ENCODE data around the gene VPS8.
A peak's percentile ranks its signal among the peaks of the same experiment; 100 is the strongest.

The VPS8 gene

GRCh38 chr3:184811999-184812661, at the start of gene VPS8:
Gene VPS8 (plus strand): TSS chr3:184812166. CDS start chr3:184824633, 12,467 bp downstream.
- DNase-seq (ENCODE audit: low read depth in 2 of 2), result peak; percentile 93

DNA sequence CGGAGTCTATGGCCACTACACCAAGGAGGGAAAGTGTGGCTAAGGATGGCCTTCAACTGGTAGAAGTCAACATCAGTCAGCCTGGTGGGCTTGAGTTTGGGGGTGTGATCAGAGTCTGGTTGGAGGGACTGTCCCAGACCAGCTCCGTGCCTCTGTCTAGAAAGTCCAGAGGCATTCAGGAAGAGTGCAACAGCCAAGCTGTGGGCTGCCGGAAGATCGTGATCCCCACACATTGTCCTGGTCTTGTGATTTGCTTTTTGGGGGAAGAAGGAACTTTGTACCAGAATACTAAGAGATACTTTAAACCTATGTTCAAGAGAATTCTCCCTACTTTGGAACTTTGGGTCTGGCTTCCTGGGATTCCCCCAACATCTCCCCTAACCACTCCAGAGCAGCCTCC, 47.8 kb upstream of the VPS8 start:
- DNase-seq (ENCODE audit: low read depth in 2 of 2), result no peak

DNA sequence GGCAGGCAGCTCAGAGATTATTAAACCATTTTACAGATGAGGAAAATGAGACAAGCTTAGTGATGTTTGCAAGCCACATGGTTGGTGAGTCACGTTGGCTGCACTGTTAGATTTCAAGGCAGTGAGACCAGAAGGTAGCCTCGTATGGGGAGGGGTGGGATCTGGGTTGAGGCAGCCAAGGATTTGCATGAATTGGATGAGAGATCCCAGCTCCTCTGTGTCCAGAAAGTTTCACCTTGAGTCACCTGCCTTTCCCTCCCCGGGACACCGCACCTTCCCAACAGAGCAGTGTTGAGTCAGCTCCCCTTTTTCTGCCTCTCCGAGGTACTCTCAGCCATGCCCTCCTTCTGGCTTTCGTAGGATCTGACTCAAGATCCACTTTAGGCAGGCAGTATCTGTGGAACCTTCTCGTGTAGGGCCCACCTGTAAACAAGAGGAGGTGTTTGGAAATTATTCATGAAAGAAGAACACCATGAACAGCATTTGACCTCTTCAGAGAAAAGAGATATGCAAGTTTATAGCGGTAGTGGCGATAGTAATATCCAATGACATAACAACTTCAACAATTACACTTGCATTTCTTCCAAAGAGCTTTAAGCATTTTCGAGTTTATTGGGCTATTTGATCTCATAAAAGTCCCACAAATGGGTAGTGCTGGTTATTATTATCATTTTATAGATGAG, 46.8 kb upstream of the VPS8 start:
- no peak for DNase-seq (ENCODE audit: low read depth in 2 of 2)

GRCh38 chr3:184765730-184766074, 46.3 kb upstream of the VPS8 start:
- no peak for DNase-seq (ENCODE audit: low read depth in 2 of 2)

DNA sequence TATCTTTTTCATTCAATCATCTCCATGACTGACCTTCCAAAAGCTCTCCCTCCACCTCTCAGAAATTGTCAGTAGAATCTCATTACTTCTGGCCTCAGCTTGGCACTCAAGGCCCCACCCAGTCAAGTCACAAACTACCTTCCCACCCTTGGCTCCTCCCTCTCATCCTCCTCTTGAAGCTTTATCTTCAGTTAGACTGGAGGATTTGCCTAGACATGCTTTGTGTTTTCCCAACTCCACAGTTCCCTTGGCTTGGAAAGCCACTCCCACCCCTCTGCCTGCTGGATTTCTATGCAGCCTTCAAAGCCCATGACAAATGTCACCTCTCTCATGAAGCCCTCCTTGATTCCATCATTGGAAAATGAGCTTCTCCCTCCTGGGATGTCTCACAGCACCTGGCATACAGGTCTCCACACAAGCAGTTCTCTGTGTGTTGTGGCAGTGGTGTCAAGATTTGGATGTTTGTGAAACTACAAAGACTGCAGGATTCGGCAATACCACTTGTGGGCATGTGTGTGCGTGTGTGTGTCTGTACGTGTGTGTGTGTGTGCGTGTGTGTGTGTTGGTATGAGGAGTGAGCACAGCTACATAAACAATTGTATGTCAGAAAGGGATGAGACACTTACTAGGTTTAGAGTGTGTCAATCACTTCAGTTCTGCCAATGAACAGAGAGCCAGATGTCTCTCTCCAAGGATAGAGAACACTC, 45.3 kb upstream of the VPS8 start:
- DNase-seq (ENCODE audit: low read depth in 2 of 2), result no peak

- no peak for DNase-seq (ENCODE audit: low read depth in 2 of 2)
Measured at GRCh38 chr3:184767377-184767776, 44.6 kb upstream of the VPS8 start.

GRCh38 chr3:184769382-184770170, 42.4 kb upstream of the VPS8 start:
- no peak for DNase-seq (ENCODE audit: low read depth in 2 of 2)

DNA sequence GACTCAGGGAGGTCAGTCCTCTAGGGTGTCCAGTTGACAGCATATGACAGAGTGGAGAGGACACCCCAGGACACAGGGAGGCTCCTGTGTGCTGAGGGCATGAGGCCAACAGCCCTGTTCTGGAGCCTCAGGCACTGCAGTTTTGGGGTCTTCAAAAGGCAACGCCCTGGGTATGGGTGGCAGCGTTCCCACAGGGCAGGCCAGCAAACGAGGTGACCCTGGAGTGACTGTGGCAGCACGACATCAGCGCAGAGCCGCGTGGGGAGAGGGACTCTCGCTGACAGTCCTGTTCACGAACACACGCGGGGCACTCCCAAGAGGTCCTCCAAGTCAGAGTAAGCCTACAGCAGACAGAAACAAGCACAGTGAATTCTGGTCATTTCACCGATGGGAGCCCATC, 41.4 kb upstream of the VPS8 start:
- no peak for DNase-seq (ENCODE audit: low read depth in 2 of 2)

GRCh38 chr3:184771301-184772127, 40.5 kb upstream of the VPS8 start:
- DNase-seq (ENCODE audit: low read depth in 2 of 2), result no peak

DNA sequence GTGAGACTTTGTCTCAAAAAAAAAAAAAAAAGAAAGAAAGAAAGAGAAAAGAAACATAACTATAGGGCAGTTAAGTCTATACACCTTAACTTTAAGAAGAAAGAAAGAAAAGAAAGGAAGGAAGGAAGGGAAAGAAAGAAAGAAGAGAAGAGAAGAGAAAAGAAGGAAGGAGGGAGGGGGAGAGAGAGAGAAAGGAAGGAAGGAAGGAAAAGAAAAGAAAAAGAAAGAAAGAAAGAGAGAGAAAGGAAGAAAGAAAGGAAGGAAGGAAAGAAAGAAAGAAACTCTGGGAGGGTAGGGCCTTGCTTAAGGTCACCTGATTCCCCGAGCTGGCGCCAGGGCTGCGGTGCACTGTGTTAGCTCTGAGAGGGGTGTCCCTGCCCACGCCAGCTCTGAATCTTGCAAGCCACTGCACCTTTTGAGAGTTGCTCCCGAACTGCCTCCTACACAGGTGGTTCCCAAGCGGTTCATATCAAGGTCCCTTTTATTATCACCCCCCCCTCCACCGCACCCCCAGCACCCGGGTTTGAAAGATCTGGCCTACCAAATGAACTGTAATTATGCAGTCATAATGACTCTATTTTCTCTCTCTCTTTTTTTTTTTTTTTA, 39.2 kb upstream of the VPS8 start:
- no peak for DNase-seq (ENCODE audit: low read depth in 2 of 2)

GRCh38 chr3:184773283-184774186, 38.4 kb upstream of the VPS8 start:
- no peak for DNase-seq (ENCODE audit: low read depth in 2 of 2)

DNA sequence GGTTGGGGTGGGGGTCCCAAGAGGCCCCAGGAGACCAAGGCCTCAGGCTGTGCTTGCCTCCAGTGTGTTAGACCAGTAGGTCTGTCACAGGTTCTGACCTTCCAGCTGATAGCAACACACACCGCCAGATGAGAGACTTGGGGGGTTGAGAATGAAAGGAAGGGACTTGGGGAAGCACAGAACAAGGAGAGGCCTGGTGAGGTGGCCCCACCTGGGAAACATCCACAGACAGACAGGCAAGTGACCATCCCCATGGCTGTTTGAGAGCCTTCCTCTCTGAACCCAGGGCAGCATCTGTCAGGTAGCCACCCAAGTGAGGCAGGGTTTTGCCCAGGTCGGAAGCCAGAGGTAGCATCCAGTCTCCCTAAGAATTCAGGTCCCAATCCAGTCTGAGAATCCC, 35.0 kb upstream of the VPS8 start:
- no peak for DNase-seq (ENCODE audit: low read depth in 2 of 2)

GRCh38 chr3:184777566-184778356, 34.2 kb upstream of the VPS8 start:
- DNase-seq (ENCODE audit: low read depth in 2 of 2), result peak; percentile 51 to 83

DNA sequence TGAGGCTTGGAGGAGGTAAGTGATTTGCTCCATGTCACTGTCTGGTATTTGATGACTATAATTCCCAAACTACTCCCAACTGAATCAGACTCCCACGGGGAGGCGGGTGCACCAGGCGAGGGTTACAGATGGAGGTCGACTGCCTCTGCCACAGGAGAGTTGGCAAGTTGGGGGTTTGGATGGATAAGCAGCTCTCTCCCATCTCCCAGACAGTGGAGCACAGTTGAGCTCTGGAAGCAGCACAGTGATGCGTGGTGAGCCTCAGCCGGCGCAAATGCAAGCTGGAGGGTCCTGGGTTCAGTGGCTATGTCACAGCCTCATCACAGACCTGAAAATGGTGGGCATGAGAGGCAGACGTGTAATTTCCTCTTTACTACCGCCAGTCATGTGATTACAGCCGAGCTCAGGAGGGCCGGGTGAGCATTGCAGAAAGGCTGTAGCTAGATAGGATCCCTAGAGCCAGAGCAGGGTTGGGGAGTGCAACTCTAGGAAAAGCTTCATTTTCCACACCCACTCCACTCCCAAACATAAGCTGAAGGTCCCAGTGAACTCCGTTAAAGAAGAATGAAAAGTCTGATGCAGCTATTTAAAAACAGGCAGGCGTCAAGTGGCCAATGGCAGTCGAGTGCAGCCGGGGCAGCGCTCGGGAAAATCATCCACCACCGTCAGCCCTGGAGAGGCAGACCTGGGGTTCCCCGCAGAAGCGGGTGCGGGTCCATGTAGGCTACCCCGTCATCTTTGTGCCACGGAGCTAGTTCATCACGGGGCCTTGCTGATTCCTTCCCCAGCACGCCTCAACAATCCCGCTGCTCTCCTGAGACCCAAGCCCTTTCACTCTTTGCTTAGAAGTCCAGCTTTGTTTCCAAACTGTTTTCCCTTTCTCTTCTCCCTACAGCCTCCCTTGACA, 33.3 kb upstream of the VPS8 start:
- DNase-seq (ENCODE audit: low read depth in 2 of 2), result no peak

- DNase-seq (ENCODE audit: low read depth in 2 of 2), result no peak
Measured at GRCh38 chr3:184780981-184781515, 30.9 kb upstream of the VPS8 start.

DNA sequence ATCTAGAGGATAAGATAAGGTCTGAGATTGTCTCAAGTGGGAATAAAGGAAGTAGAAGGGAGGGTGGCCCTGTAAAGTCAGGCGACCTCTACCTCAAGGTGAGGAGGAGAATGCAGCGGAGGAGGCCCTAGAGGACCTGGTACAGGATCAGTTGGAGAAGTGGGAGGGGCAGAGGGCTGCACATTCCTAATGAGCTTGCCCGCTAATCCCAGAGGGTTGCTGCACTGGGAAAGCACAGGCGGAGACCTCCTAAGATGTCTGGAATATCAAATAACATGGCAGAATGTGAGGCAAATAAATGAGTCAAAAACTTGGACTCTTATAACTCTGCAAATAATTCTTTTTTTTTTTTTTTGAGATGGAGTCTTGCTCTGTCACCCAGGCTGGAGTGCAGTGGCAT, 30.2 kb upstream of the VPS8 start:
- DNase-seq (ENCODE audit: low read depth in 2 of 2), result no peak

DNA sequence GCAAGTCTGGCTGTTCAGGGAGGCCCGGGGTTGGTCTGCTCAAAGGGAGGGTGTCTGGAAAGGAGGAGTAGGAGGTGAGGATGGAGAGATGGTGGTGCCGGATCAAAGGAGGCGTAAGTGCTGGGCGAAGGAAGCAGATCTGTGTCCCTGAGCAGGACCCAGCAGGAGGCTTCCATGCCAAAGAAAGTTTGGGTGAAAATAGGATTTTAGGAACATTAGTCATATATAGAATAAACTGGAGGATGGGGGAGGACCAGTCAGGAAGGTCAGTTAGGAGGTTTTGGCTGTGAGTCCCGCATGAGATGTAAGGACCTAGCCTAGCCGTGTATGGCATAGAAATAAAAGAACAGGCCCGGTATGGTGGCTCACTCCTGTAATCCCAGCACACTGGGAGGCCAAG, 28.6 kb upstream of the VPS8 start:
- no peak for DNase-seq (ENCODE audit: low read depth in 2 of 2)

Data from stimulated activated CD4-positive, alpha-beta T cell treated with anti-CD3 and anti-CD28 coated beads, Interleukin-12 subunit alpha, Interleukin-12 subunit beta, amount 100 ng/mL, for 24 hours (primary cell).